Measurements from ENCODE around the gene SLFN14. TPM values are rescaled to one million over a fixed set of nuclear protein-coding genes. Genes with fewer than 3 reads are reported as not detected.
A peak's percentile ranks its signal among the peaks of the same experiment; 100 is the strongest.
"Not testable (repeated sequence)": the region's sequence is repeated elsewhere in the genome, so short reads cannot be mapped to it uniquely, and the experiment has no call there.

The SLFN14 gene
- total RNA-seq, 2 experiments from 2014 or later, result not detected

GRCh38 chr17:35536664-35537171 is 23.9 kb downstream of the SLFN14 start:
- POLR2A ChIA-PET, result interaction anchor here (0.6 to 1.4 kb wide), 3 partner anchors 163 to 481 kb away, joined by 3 to 7 read pairs (median 4); partner anchors contain the start of gene SLFN5
- no peaks in the 10 kb centered on the region for H3K9me3 Mint-ChIP-seq
- peak; percentile 24 for DNase-seq
- CTCF ChIA-PET, result interaction anchor here (0.6 to 2.2 kb wide), 5 partner anchors 12 to 250 kb away, joined by 3 to 7 read pairs (median 4); no protein-coding TSS in a partner anchor
- H3K36me3 Mint-ChIP-seq (ENCODE audit: low read depth), result peaks cover 50% of the 10 kb centered on the region
- H3K4me3 Mint-ChIP-seq, result peak overlapping the region; percentile 84
- H3K27ac Mint-ChIP-seq, result peak overlapping the region; percentile 98
- no peaks in the 10 kb centered on the region for H3K27me3 Mint-ChIP-seq
- peaks cover 55% of the 10 kb centered on the region for H3K4me1 Mint-ChIP-seq

GRCh38 chr17:35535406-35535805 is 25.2 kb downstream of the SLFN14 start:
- not testable (repeated sequence) for H3K27me3 Mint-ChIP-seq, DNase-seq, H3K9me3 Mint-ChIP-seq
- peak overlapping the region; percentile 84 for H3K4me3 Mint-ChIP-seq
- CTCF ChIA-PET, result interaction anchor here (0.7 to 2.2 kb wide), 5 partner anchors 11 to 321 kb away, joined by 3 to 7 read pairs (median 3); no protein-coding TSS in a partner anchor
- POLR2A ChIA-PET, result interaction anchor here (0.6 to 2.1 kb wide), 5 partner anchors 14 to 317 kb away, joined by 3 to 8 read pairs (median 7); partner anchors contain the start of gene SLFN11
- H3K36me3 Mint-ChIP-seq (ENCODE audit: low read depth), result peaks cover 59% of the 10 kb centered on the region
- H3K27ac Mint-ChIP-seq, result peak overlapping the region; percentile 98
- peaks cover 55% of the 10 kb centered on the region for H3K4me1 Mint-ChIP-seq

GRCh38 chr17:35534576-35535093 is 26.0 kb downstream of the SLFN14 start:
- Mint-ChIP-seq H3K9me3 (no peaks in the 10 kb centered on the region), H3K27me3 (no peaks in the 10 kb centered on the region), H3K4me1 (peaks cover 51% of the 10 kb centered on the region), H3K4me3 (peak overlapping the region; percentile 84), H3K36me3 (ENCODE audit: low read depth) (peaks cover 65% of the 10 kb centered on the region), H3K27ac (peak overlapping the region; percentile 98)
- POLR2A ChIA-PET, result interaction anchor here (0.6 to 2.1 kb wide), 6 partner anchors 13 to 358 kb away, joined by 3 to 8 read pairs (median 6); no protein-coding TSS in a partner anchor
- DNase-seq, result no peak
- CTCF ChIA-PET, result interaction anchor here (0.6 to 1.2 kb wide), 7 partner anchors 15 to 321 kb away, joined by 3 to 4 read pairs (median 3); no protein-coding TSS in a partner anchor

- Mint-ChIP-seq H3K4me3 (peak overlapping the region; percentile 15), H3K27me3 (no peaks in the 10 kb centered on the region), H3K9me3 (peaks cover 4% of the 10 kb centered on the region), H3K4me1 (peaks cover 64% of the 10 kb centered on the region), H3K36me3 (ENCODE audit: low read depth) (peaks cover 86% of the 10 kb centered on the region), H3K27ac (no peak overlapping the region)
- no peak for DNase-seq
- ChIA-PET POLR2A (no interaction called here), CTCF (interaction anchor here (1.4 kb wide), 1 partner anchor 9 kb away, joined by 5 read pairs; no protein-coding TSS in a partner anchor)
Measured at GRCh38 chr17:35531160-35531559, 29.5 kb downstream of the SLFN14 start.

GRCh38 chr17:35529866-35530265 is 30.8 kb downstream of the SLFN14 start:
- DNase-seq, result no peak
- ChIA-PET POLR2A (no interaction called here), CTCF (no interaction called here)
- Mint-ChIP-seq H3K27ac (no peak overlapping the region), H3K9me3 (peaks cover 4% of the 10 kb centered on the region), H3K36me3 (ENCODE audit: low read depth) (peaks cover 86% of the 10 kb centered on the region), H3K4me1 (peaks cover 77% of the 10 kb centered on the region), H3K27me3 (no peaks in the 10 kb centered on the region), H3K4me3 (no peak overlapping the region)

- H3K9me3 Mint-ChIP-seq, POLR2A ChIA-PET, CTCF ChIA-PET, H3K27me3 Mint-ChIP-seq, H3K27ac Mint-ChIP-seq, H3K4me3 Mint-ChIP-seq, DNase-seq: not testable (repeated sequence)
- Mint-ChIP-seq H3K4me1 (peaks cover 77% of the 10 kb centered on the region), H3K36me3 (ENCODE audit: low read depth) (peaks cover 82% of the 10 kb centered on the region)
Measured at GRCh38 chr17:35529326-35529725, 31.3 kb downstream of the SLFN14 start.

- H3K27ac Mint-ChIP-seq, result no peak overlapping the region
- ChIA-PET CTCF (interaction anchor here (1.1 to 1.5 kb wide), 2 partner anchors 10 to 16 kb away, joined by 3 to 6 read pairs; no protein-coding TSS in a partner anchor), POLR2A (no interaction called here)
- no peaks in the 10 kb centered on the region for H3K27me3 Mint-ChIP-seq
- H3K4me3 Mint-ChIP-seq, result peak overlapping the region; percentile 5
- H3K36me3 Mint-ChIP-seq (ENCODE audit: low read depth), result peaks cover 79% of the 10 kb centered on the region
- no peak for DNase-seq
- H3K9me3 Mint-ChIP-seq, result no peaks in the 10 kb centered on the region
- peaks cover 96% of the 10 kb centered on the region for H3K4me1 Mint-ChIP-seq
Measured at GRCh38 chr17:35523296-35523695, 37.3 kb downstream of the SLFN14 start.

GRCh38 chr17:35521654-35522256 is 38.9 kb downstream of the SLFN14 start:
- peak overlapping the region; percentile 46 for H3K4me3 Mint-ChIP-seq
- peak; percentile 58 for DNase-seq

GRCh38 chr17:35521150-35521549 is 39.5 kb downstream of the SLFN14 start:
- Mint-ChIP-seq H3K4me3 (peak overlapping the region; percentile 46), H3K4me1 (peaks cover 95% of the 10 kb centered on the region), H3K27ac (peak overlapping the region; percentile 89), H3K9me3 (no peaks in the 10 kb centered on the region), H3K27me3 (no peaks in the 10 kb centered on the region), H3K36me3 (ENCODE audit: low read depth) (peaks cover 78% of the 10 kb centered on the region)
- POLR2A ChIA-PET, result interaction anchor here (0.6 to 1.2 kb wide), 3 partner anchors 13 to 196 kb away, joined by 3 to 7 read pairs (median 4); no protein-coding TSS in a partner anchor
- DNase-seq, result no peak
- CTCF ChIA-PET, result interaction anchor here (1.1 to 2.2 kb wide), 4 partner anchors 10 to 208 kb away, joined by 3 to 5 read pairs (median 4); no protein-coding TSS in a partner anchor

More at GRCh38 chr17:35521654-35522256, 38.9 kb downstream of the SLFN14 start:
- peaks cover 80% of the 10 kb centered on the region for H3K36me3 Mint-ChIP-seq (ENCODE audit: low read depth)
- not testable (repeated sequence) for H3K9me3 Mint-ChIP-seq, H3K27me3 Mint-ChIP-seq
- CTCF ChIA-PET, result interaction anchor here (1.1 to 2.2 kb wide), 4 partner anchors 10 to 209 kb away, joined by 3 to 5 read pairs (median 4); no protein-coding TSS in a partner anchor
- H3K27ac Mint-ChIP-seq, result peak overlapping the region; percentile 89
- POLR2A ChIA-PET, result interaction anchor here (1.0 to 1.2 kb wide), 2 partner anchors 12 to 35 kb away, joined by 3 to 7 read pairs; no protein-coding TSS in a partner anchor
- peaks cover 96% of the 10 kb centered on the region for H3K4me1 Mint-ChIP-seq

GRCh38 chr17:35519906-35520442 is 40.6 kb downstream of the SLFN14 start:
- no peak for DNase-seq
- Mint-ChIP-seq H3K9me3 (no peaks in the 10 kb centered on the region), H3K36me3 (ENCODE audit: low read depth) (peaks cover 77% of the 10 kb centered on the region), H3K4me1 (peaks cover 92% of the 10 kb centered on the region), H3K27ac (no peak overlapping the region), H3K27me3 (no peaks in the 10 kb centered on the region), H3K4me3 (peak overlapping the region; percentile 10)
- ChIA-PET CTCF (interaction anchor here (0.6 to 1.3 kb wide), 2 partner anchors 15 to 181 kb away, joined by 3 to 4 read pairs; no protein-coding TSS in a partner anchor), POLR2A (no interaction called here)

GRCh38 chr17:35519439-35519838 is 41.2 kb downstream of the SLFN14 start:
- ChIA-PET POLR2A (no interaction called here), CTCF (interaction anchor here (1.3 kb wide), 1 partner anchor 15 kb away, joined by 4 read pairs; no protein-coding TSS in a partner anchor)
- H3K4me3 Mint-ChIP-seq, result peak overlapping the region; percentile 12
- DNase-seq, result no peak
- no peaks in the 10 kb centered on the region for H3K9me3 Mint-ChIP-seq
- peaks cover 91% of the 10 kb centered on the region for H3K4me1 Mint-ChIP-seq
- no peaks in the 10 kb centered on the region for H3K27me3 Mint-ChIP-seq
- no peak overlapping the region for H3K27ac Mint-ChIP-seq
- peaks cover 80% of the 10 kb centered on the region for H3K36me3 Mint-ChIP-seq (ENCODE audit: low read depth)

- H3K27ac Mint-ChIP-seq, H3K9me3 Mint-ChIP-seq, DNase-seq, H3K27me3 Mint-ChIP-seq, POLR2A ChIA-PET: not testable (repeated sequence)
- CTCF ChIA-PET, result interaction anchor here (1.6 kb wide), 1 partner anchor 19 kb away, joined by 3 read pairs; the partner anchor contains the start of gene SLFN12L
- Mint-ChIP-seq H3K4me3 (peak overlapping the region; percentile 18), H3K36me3 (ENCODE audit: low read depth) (peaks cover 83% of the 10 kb centered on the region), H3K4me1 (peaks cover 91% of the 10 kb centered on the region)
Measured at GRCh38 chr17:35518431-35518830, 42.2 kb downstream of the SLFN14 start.

All from activated CD4-positive, alpha-beta T cell treated with anti-CD3 and anti-CD28 coated beads, Interleukin-2, amount 10 ng/mL, durations not matched to agents 7 days and 5 days (primary cell).